ENCODE data around the gene ZSWIM3.

Gene ZSWIM3

DNA sequence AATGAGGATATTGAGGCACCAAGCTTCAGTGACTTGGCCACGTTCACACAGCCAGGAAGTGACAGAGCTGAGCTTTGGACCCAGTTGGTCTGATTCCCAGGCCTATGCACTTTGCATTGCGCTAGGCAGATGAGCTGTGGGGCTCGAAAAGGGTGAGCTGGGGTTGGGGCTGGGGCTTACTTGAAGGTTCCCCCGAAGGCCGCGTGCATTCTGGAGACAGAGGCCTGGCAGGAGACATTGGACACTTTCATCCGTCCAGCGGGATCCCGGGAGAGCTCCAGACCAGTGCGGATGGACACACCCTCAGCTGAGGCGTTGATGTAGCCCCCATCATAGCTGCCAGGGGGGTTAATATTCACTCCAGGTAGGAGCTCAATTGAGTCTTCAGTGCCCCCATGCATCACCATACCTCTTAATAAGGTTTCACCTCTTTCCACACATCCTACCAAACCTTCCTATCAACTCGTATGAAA is 52.0 kb downstream of the ZSWIM3 start:
- FAIRE-seq (no peak), DNase-seq (ENCODE audit: insufficient read length) (no peak)
- TF ChIP-seq POLR2AphosphoS5 (IDR thresholded peaks at IDR 0.05; ENCODE audit: low read depth, low read length), result no peak
- no peak for TF ChIP-seq POLR2A (IDR thresholded peaks at IDR 0.05; ENCODE audit: low read depth, low read length)
- TF ChIP-seq TAF1 (IDR thresholded peaks at IDR 0.05; ENCODE audit: borderline replicate concordance, low read depth, low read length), result no peak

DNA sequence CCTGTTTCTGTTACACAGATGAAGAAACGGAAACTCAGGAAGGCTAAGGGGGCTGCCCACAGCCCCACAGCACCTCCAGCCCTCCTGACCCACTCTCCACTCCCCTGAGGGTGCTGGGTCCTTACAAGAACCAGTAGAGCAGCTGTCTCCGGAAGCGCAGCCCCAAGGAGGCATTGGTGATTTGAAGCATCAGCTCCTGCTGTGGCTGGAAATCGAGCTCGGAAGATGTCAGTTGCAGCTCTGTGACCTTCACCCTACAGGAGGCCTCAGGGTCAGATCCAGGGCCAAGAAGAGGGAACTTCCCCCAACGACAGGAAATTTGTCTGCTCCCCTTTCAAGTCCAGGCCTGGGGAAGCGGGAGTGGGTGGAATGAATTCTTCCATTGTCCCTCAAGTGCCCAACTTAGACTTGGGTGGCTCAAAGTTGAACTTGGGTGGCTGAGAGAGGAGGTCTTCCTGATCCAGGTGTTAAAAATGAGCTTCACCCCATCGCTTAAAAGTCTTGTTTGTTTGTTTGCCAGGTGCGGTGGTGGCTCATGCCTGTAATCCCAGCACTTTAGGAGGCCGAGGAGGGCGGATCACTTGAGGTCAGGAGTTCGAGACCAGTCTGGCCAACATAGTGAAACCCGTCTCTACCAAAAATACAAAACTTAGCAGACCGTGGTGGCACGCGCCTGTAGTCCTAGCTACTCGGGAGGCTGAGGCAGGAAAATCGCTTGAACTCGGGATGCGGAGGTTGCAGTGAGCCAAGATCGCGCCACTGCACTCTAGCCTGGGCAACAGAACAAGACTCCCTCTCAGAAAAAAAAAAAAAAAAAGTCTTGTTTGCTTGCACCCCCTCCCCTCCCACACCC is 52.6 kb downstream of the ZSWIM3 start:
- DNase-seq (ENCODE audit: insufficient read length) (no peak), FAIRE-seq (no peak)
- TF ChIP-seq POLR2AphosphoS5 (IDR thresholded peaks at IDR 0.05; ENCODE audit: low read depth, low read length), result no peak
- TF ChIP-seq POLR2A (IDR thresholded peaks at IDR 0.05; ENCODE audit: low read depth, low read length), result no peak
- no peak for TF ChIP-seq TAF1 (IDR thresholded peaks at IDR 0.05; ENCODE audit: borderline replicate concordance, low read depth, low read length)

DNA sequence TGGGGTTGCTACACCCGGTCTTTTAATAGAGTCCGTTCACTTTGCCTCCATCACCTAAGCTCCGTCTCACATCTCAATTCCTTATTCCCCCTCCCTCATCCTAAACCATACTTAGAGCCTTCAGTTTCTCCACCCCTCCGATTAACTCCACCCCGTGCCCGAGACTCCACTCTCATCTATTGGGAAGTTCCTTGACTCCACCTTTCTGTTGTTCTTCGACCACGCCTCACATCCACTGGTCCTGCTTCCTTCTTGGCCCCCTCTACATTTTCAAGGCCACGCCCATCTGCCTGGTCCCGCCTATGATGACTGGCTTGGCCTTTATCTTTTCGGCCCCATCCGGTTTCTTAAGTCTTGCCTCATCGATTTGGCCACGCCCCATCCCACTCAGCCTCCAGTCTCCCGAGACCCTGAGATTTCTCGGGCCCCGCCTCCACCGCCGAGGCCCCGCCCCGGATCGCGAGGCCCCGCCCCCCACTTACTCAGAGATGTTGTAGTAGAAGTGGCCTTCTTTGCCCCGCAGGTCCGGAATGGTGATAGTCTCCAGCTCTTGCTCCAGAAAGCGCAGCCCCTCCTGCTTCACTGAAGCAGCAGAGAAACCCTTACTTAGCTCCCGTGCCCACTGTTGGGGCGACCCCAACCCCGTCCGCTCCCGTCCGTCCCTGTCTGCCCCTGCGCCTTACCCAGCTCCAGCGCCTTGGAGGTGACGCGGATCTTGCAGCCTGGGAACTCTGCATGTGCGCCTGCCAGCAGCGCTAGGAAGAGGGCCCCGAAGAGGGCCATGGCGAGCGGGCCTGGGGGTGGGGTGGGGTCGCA is 53.5 kb downstream of the ZSWIM3 start:
- FAIRE-seq (peak; percentile 89), DNase-seq (ENCODE audit: insufficient read length) (peak; percentile 95)
- TF ChIP-seq POLR2A (IDR thresholded peaks at IDR 0.05; ENCODE audit: low read depth, low read length), result peak; percentile 55; the same call in 1 of the 2 replicates
- TF ChIP-seq TAF1 (IDR thresholded peaks at IDR 0.05; ENCODE audit: borderline replicate concordance, low read depth, low read length), result peak; percentile 73; the same call in 1 of the 2 replicates
- TF ChIP-seq POLR2AphosphoS5 (IDR thresholded peaks at IDR 0.05; ENCODE audit: low read depth, low read length), result peak; percentile 61

DNA sequence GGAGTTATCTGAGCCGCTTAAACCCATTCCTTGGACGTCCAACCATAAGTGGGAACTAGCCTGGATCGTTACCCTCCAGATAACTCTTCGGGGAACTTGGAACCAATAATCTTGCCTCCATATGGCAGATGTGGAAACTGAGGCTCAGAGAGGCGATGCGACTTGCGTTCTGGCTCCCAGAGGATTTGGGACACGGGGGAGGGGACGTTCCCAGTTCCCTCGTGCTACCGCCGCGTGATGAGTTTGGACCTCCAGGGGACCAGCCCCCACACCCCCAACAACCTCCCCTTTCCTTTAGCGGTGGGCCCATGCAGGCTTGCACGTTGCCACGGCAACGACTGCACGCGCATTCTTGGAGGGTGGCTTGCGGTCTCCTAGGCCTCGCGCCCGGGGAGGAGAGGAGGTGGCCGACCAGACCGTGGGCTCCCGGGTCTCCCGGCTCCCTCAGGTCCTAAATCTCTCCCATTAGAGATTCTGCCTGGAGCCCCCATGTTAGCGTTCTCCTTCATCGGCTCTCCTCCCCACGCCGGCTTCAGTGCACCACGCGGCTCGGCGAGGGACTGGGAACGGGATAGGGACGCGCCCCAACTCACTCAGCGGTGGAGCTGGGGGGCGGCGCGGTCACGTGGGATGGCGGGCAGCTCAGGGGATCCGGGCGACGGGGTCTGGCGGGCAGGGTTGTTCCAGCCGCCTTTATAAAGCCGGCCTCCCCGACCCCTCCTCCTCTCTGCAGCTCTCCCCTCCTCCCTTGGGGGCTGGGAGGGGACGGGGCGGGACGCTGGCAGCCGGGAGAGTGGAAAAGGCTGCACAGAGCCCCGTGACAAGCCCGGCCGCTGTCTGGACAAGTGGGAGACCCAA is 54.3 kb downstream of the ZSWIM3 start, which contains the start of gene PLTP:
Gene PLTP, minus strand, starts transcription at position 670 of the 858 bp plus-strand sequence. CDS start 703 bp downstream, outside the sequence.
- TF ChIP-seq POLR2AphosphoS5 (IDR thresholded peaks at IDR 0.05; ENCODE audit: low read depth, low read length) (no peak), TAF1 (IDR thresholded peaks at IDR 0.05; ENCODE audit: borderline replicate concordance, low read depth, low read length) (no peak), POLR2A (IDR thresholded peaks at IDR 0.05; ENCODE audit: low read depth, low read length) (no peak)
- FAIRE-seq, result no peak
- no peak for DNase-seq (ENCODE audit: insufficient read length)

DNA sequence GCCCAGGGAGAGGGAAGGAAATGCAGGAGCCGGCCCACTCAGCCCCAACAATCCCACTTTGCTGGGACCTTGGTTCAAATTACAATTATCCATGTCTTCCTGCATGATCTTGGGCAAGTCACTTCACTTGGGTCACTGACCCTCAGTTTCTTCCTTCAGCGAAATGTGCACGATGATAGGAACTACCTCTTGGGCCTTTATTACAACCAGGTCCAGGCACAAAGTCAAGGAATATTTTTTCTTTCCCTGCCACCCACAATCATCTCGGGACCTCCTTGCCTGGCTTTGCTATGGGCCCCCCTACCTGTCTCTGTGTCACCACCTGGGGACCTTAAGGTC is 54.9 kb downstream of the ZSWIM3 start:
- no peak for TF ChIP-seq POLR2AphosphoS5 (IDR thresholded peaks at IDR 0.05; ENCODE audit: low read depth, low read length)
- TF ChIP-seq POLR2A (IDR thresholded peaks at IDR 0.05; ENCODE audit: low read depth, low read length), result no peak
- TF ChIP-seq TAF1 (IDR thresholded peaks at IDR 0.05; ENCODE audit: borderline replicate concordance, low read depth, low read length), result no peak
- FAIRE-seq (no peak), DNase-seq (ENCODE audit: insufficient read length) (no peak)

DNA sequence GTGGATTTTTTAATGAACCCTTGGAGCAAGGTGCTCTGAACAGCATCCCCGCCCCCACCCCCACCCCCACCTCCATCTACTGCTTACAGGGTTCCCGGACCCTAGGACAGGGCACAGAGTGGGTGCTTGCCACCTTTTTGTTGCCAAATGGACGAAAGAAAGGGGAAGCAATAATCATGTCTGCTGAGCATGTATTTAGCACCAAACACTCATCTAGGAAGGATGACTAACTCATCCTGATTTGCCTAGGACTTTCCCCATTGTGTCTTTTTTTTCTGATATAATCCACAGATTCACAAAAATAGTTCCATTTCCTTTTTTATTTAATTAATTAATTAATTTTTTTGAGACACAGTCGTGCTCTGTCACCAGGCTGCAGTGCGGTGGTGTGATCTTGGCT is 55.7 kb downstream of the ZSWIM3 start:
- no peak for TF ChIP-seq TAF1 (IDR thresholded peaks at IDR 0.05; ENCODE audit: borderline replicate concordance, low read depth, low read length)
- TF ChIP-seq POLR2AphosphoS5 (IDR thresholded peaks at IDR 0.05; ENCODE audit: low read depth, low read length), result no peak
- no peak for TF ChIP-seq POLR2A (IDR thresholded peaks at IDR 0.05; ENCODE audit: low read depth, low read length)
- FAIRE-seq (no peak), DNase-seq (ENCODE audit: insufficient read length) (no peak)

DNA sequence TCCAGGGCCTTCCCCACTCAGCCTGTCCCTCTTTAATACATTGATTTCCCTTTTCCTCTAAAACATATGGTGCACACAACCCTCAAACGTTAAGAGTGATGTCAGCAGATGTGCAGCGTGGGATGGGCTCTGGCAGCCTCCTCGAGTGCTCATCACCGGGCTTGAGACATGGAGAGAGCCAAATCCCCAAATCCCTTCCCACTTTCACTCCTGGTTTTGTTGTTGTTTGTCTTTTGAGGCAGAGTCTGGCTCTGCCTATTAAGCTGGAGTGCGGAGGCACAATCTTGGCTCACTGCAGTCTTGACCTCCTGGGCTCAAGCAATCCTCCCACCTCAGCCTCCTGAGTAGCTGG is 60.4 kb downstream of the ZSWIM3 start:
- TF ChIP-seq POLR2A (IDR thresholded peaks at IDR 0.05; ENCODE audit: low read depth, low read length) (no peak), TAF1 (IDR thresholded peaks at IDR 0.05; ENCODE audit: borderline replicate concordance, low read depth, low read length) (no peak), POLR2AphosphoS5 (IDR thresholded peaks at IDR 0.05; ENCODE audit: low read depth, low read length) (no peak)
- FAIRE-seq (no peak), DNase-seq (ENCODE audit: insufficient read length) (no peak)

DNA sequence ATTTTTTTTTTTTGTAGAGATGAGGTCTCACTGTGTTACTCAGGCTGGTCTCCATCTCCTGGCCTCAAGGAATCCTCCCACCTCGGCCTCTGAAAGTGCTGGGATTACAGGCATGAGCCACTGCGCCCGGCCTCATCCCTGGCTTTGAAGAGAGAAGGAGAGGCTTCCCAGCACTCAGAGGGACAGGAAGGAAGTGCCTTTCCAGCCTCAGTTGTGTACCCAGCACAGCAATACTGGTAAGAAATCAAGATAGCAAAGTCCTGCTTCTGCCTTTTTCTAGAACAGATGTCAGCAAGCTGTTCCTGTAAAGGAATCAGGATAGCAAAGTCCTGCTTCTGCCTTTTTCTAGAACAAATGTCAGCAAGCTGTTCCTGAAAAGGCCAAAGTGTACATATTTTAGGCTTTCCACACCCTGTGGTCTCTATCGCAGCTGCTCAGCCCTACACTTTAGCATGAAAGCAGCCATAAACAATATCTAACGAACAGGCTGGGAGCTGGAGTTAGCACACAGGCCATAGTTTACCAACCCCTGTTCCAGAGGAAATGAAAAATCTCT is 60.8 kb downstream of the ZSWIM3 start:
- TF ChIP-seq TAF1 (IDR thresholded peaks at IDR 0.05; ENCODE audit: borderline replicate concordance, low read depth, low read length), result no peak
- no peak for TF ChIP-seq POLR2AphosphoS5 (IDR thresholded peaks at IDR 0.05; ENCODE audit: low read depth, low read length)
- no peak for TF ChIP-seq POLR2A (IDR thresholded peaks at IDR 0.05; ENCODE audit: low read depth, low read length)
- DNase-seq (ENCODE audit: insufficient read length), result no peak
- no peak for FAIRE-seq

DNA sequence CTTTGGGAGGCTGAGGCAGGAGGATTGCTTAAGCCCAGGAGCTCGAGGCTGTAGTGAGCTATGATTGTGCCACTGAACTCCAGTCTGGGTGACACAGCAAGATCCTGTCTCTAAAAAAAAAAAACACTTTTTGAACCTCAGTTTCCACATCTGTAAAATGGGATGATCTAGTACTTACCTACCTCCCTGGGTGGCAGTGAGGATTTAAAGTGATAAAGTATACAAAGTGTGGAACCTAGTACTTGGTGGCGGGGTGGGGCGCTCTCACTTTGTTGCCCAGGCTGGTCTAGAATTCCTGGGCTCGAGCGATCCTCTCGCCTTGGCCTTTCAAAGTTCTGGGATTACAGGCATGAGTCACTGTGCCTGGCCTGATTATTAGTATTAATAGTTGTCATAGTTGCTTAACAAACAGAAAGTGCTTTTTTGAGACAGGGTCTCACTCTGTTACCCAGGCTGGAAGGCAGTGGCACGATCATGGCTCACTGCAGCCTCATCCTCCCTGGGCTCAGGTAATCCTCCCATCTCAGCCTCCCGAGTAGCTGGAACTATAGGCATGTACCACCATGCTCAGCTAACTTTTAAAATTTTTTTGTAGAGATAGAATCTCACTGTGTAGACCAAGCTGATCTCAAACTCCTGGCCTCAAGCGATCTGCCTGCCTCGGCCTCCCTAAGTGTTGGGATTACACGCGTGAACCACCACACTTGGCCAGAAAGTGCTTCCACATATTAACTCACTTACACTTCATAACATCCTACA is 61.5 kb downstream of the ZSWIM3 start:
- DNase-seq (ENCODE audit: insufficient read length) (no peak), FAIRE-seq (no peak)
- TF ChIP-seq POLR2A (IDR thresholded peaks at IDR 0.05; ENCODE audit: low read depth, low read length), result no peak
- no peak for TF ChIP-seq POLR2AphosphoS5 (IDR thresholded peaks at IDR 0.05; ENCODE audit: low read depth, low read length)
- no peak for TF ChIP-seq TAF1 (IDR thresholded peaks at IDR 0.05; ENCODE audit: borderline replicate concordance, low read depth, low read length)
